Measurements from ENCODE around the gene FOXG1. TPM values are rescaled to one million over a fixed set of nuclear protein-coding genes. Genes with fewer than 3 reads are reported as not detected.

Gene FOXG1
- total and polyA plus RNA-seq, 8 donors = 0.03 to 0.11 (median 0.05) TPM; not detected in 5

GRCh38 chr14:28745176-28745575 lies 21.4 kb upstream of the FOXG1 start:
- Histone ChIP-seq H3K9me3 (no peaks in the 10 kb centered on the region), H3K27ac (no peak overlapping the region), H3K36me3 (no peaks in the 10 kb centered on the region), H3K4me1 (no peaks in the 10 kb centered on the region), H3K4me3 (no peak overlapping the region), H3K27me3 (peaks cover 0 to 4% of the 10 kb centered on the region in 2 donors)
- ATAC-seq = no peak
- TF ChIP-seq CTCF (IDR thresholded peaks at IDR 0.05) = no peak
- intact Hi-C loops (cut with DNase I) = no loop called here
- no peak for DNase-seq

- no peak for ATAC-seq
- intact Hi-C loops (cut with DNase I) = no loop called here
- H3K4me3 ChIP-seq = no peak overlapping the region
- H3K27me3 ChIP-seq = peaks cover 0 to 11% of the 10 kb centered on the region in 2 donors
- no peak overlapping the region for H3K27ac ChIP-seq
- TF ChIP-seq CTCF (IDR thresholded peaks at IDR 0.05) = no peak
- no peaks in the 10 kb centered on the region for H3K4me1 ChIP-seq
- H3K36me3 ChIP-seq = no peaks in the 10 kb centered on the region
- no peak for DNase-seq
- no peaks in the 10 kb centered on the region for H3K9me3 ChIP-seq
Observed at GRCh38 chr14:28746247-28746646, 20.3 kb upstream of the FOXG1 start.

GRCh38 chr14:28751467-28752058 lies 15.0 kb upstream of the FOXG1 start:
- Histone ChIP-seq H3K36me3 (no peaks in the 10 kb centered on the region), H3K27ac (no peak overlapping the region), H3K9me3 (no peaks in the 10 kb centered on the region), H3K4me1 (no peaks in the 10 kb centered on the region), H3K27me3 (peaks cover 26 to 59% of the 10 kb centered on the region in 2 donors), H3K4me3 (no peak overlapping the region)
- intact Hi-C loops (cut with DNase I) = loop anchor here in 1 of 2 donors (10.0 kb wide), 1 partner anchor 783 kb away; no protein-coding TSS in a partner anchor
- peak; percentile 36 to 43 for TF ChIP-seq CTCF (IDR thresholded peaks at IDR 0.05)
- ATAC-seq (peak; percentile 98), DNase-seq (peak in 1 of 4 donors; percentile 57)

GRCh38 chr14:28754209-28754985 lies 12.2 kb upstream of the FOXG1 start:
- Histone ChIP-seq H3K4me1 (no peaks in the 10 kb centered on the region), H3K27ac (no peak overlapping the region), H3K36me3 (no peaks in the 10 kb centered on the region), H3K27me3 (peaks cover 55 to 83% of the 10 kb centered on the region in 2 donors), H3K9me3 (no peaks in the 10 kb centered on the region), H3K4me3 (no peak overlapping the region)
- DNase-seq (peak in 1 of 4 donors; percentile 53), ATAC-seq (peak; percentile 76)
- TF ChIP-seq CTCF (IDR thresholded peaks at IDR 0.05) = peak; percentile 50 to 53
- intact Hi-C loops (cut with DNase I) = loop anchor here in 1 of 2 donors (10.0 kb wide), 1 partner anchor 780 kb away; no protein-coding TSS in a partner anchor

GRCh38 chr14:28755198-28755815 lies 11.3 kb upstream of the FOXG1 start:
- H3K27me3 ChIP-seq = peaks cover 64 to 92% of the 10 kb centered on the region in 2 donors

More at GRCh38 chr14:28755198-28755815, 11.3 kb upstream of the FOXG1 start:
- DNase-seq = no peak
- no peak for ATAC-seq
- Histone ChIP-seq H3K27ac (no peak overlapping the region), H3K4me3 (no peak overlapping the region), H3K4me1 (no peaks in the 10 kb centered on the region), H3K9me3 (no peaks in the 10 kb centered on the region), H3K36me3 (no peaks in the 10 kb centered on the region)
- intact Hi-C loops (cut with DNase I) = loop anchor here in 1 of 2 donors (5.0 to 10.0 kb wide), 2 partner anchors 467 to 779 kb away; no protein-coding TSS in a partner anchor
- TF ChIP-seq CTCF (IDR thresholded peaks at IDR 0.05) = no peak
